IPS-20b (cell line): ENCODE results near the gene DISC1.

Source experiments
- H3K27ac ChIP-seq: one replicate; pipeline ENCODE4 v1.5.1; 2013; ENCODE audit warnings: low read length
- H3K27me3 ChIP-seq: 2 replicates; pipeline ENCODE4 v1.6.1; 2013; ENCODE audit warnings: mild to moderate bottlenecking, low read length, inconsistent platforms; ENCODE audit not compliant: insufficient read depth
- H3K36me3 ChIP-seq: 2 replicates; pipeline ENCODE4 v1.6.1; 2013; ENCODE audit warnings: low read depth, mild to moderate bottlenecking, inconsistent platforms, low read length, moderate library complexity; ENCODE audit not compliant: insufficient read depth
- H3K4me1 ChIP-seq: 2 replicates; pipeline ENCODE4 v1.6.1; 2013; ENCODE audit warnings: mild to moderate bottlenecking, control low read depth, inconsistent platforms, low read length, moderate library complexity; ENCODE audit not compliant: insufficient read depth
- H3K4me3 ChIP-seq: 2 replicates; pipeline ENCODE4 v1.5.1; 2013; ENCODE audit warnings: mild to moderate bottlenecking, low read length, inconsistent platforms
- H3K9ac ChIP-seq: 2 replicates; pipeline ENCODE4 v1.6.1; 2013; ENCODE audit warnings: low read depth, mild to moderate bottlenecking, inconsistent platforms, low read length, moderate library complexity
- H3K9me3 ChIP-seq: 2 replicates; pipeline ENCODE4 v1.6.1; 2013; ENCODE audit warnings: mild to moderate bottlenecking, low read depth, low read length, inconsistent platforms; ENCODE audit not compliant: insufficient read depth

Gene DISC1

DNA sequence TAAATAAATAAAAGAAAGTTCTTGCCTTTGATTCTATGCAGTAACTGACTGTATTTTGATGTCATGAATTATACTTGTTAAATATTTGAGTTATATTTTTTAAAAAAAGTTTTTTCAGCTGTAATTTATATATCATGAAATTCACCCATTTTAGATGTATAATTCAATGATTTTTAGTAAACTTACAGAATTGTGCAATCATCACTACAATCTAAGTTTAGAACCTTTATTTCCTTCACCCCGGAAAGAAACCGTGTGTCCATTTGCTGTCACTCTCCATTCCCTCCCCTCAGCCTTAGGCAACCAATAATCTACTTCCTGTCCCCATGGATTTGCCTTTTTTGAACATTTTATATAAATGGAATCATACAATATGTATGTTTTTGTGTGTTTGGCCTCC is 32.5 kb upstream of the DISC1 start:
- Histone ChIP-seq H3K9me3 (no peaks in the 10 kb centered on the region), H3K27me3 (no peaks in the 10 kb centered on the region), H3K36me3 (no peaks in the 10 kb centered on the region), H3K27ac (no peak overlapping the region), H3K4me3 (no peak overlapping the region), H3K9ac (no peak overlapping the region), H3K4me1 (peaks cover 4% of the 10 kb centered on the region; the same call in 1 of the 2 replicates)

DNA sequence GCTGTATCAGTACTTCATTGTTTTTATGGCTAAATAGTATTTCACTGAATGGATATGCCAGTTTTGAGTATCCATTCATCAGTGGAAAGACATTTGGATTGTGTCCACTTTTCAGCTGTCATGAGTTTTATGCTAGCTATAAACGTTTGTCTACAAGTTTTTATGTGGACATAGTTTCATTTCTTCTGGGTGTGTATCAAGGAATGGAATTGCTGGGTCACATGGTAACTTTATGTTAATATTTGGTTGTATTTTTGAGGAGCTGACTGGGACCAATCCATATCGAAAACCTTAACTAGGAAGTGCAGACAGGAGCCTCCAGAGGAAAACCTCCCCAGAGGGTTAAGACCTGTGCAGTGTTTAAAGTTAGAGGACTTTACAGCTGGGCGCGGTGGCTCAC is 31.8 kb upstream of the DISC1 start:
- H3K9ac ChIP-seq: no peak overlapping the region
- peaks cover 4% of the 10 kb centered on the region; the same call in 1 of the 2 replicates for H3K4me1 ChIP-seq
- no peaks in the 10 kb centered on the region for H3K9me3 ChIP-seq
- no peaks in the 10 kb centered on the region for H3K27me3 ChIP-seq
- H3K4me3 ChIP-seq: no peak overlapping the region
- no peaks in the 10 kb centered on the region for H3K36me3 ChIP-seq
- no peak overlapping the region for H3K27ac ChIP-seq

DNA sequence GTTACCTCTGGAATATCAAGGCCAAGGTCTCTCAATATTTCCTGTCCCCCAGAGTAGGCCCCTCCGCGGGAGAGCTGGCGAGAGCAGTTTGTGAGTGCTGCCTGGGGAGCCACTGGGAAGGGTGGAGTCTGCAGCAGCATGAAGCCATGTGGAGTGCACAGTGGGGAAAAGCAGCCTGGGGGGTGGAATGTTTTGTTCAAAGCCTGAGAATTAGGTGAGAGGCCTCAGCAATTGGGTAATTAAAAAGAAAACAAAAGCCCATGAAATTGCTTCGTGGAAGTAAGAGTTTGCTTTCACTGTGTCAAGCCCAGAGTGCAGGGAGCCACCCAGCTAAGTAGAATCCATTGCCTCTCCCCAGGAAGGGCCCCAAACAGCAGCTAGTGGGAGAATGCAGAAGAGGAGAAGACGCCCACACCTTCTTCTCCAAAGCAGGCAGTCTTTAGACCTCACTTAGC is 30.2 kb upstream of the DISC1 start:
- H3K4me3 ChIP-seq: no peak overlapping the region
- no peaks in the 10 kb centered on the region for H3K9me3 ChIP-seq
- no peaks in the 10 kb centered on the region for H3K27me3 ChIP-seq
- H3K4me1 ChIP-seq: peaks cover 4% of the 10 kb centered on the region; the same call in 1 of the 2 replicates
- no peak overlapping the region for H3K27ac ChIP-seq
- H3K9ac ChIP-seq: no peak overlapping the region
- no peaks in the 10 kb centered on the region for H3K36me3 ChIP-seq

DNA sequence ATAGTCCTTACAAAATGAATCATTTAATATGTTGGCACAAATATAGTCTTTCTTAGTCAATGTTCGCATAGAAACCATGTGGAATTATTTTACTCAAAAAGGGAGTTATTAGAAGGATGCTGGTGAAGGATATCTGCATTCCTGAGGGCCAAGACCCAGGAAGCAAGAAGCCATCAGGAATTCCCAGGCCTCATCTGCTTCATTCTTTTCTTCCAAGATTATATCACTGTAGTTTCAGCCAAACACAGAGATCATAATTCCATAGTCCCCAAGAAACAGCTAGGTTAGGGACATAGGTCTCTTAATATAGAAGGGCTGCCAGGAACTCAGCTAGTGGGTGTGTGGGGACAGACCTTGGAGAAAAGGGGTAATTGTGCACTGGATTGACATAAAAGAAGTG is 28.6 kb upstream of the DISC1 start:
- peaks cover 4% of the 10 kb centered on the region; the same call in 1 of the 2 replicates for H3K4me1 ChIP-seq

DNA sequence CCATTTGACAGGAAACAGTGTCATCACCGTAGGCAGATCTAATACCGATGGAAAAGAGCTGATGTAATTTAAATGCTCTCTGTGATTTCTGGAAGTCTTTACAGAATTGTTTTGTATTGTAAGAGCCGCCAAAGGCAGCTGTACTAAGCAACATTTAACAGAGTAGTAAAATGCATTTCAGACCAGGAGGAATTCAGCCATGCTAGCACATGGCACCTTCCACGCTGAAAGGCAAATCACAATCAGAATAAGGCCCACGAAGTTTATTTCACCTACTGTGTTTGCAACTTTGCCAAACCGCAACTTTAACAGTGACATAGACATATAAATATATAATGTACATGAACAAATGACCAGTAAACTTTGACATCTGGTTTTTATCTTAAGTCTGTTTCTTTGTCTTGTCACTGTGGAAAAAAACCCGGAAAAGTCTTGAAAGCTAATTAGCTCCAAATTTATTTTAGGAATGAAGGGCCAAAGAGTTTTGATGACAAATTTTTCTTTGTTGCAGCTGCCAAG is 26.1 kb upstream of the DISC1 start:
- no peak overlapping the region for H3K9ac ChIP-seq
- no peaks in the 10 kb centered on the region for H3K27me3 ChIP-seq
- no peaks in the 10 kb centered on the region for H3K36me3 ChIP-seq
- H3K4me3 ChIP-seq: no peak overlapping the region
- peaks cover 4% of the 10 kb centered on the region; the same call in 1 of the 2 replicates for H3K4me1 ChIP-seq
- no peaks in the 10 kb centered on the region for H3K9me3 ChIP-seq
- H3K27ac ChIP-seq: no peak overlapping the region

More for the DNA sequence above, 28.6 kb upstream of the DISC1 start:
- H3K9me3 ChIP-seq: no peaks in the 10 kb centered on the region
- H3K27me3 ChIP-seq: no peaks in the 10 kb centered on the region
- H3K4me3 ChIP-seq: no peak overlapping the region
- no peak overlapping the region for H3K27ac ChIP-seq
- H3K36me3 ChIP-seq: no peaks in the 10 kb centered on the region
- no peak overlapping the region for H3K9ac ChIP-seq

DNA sequence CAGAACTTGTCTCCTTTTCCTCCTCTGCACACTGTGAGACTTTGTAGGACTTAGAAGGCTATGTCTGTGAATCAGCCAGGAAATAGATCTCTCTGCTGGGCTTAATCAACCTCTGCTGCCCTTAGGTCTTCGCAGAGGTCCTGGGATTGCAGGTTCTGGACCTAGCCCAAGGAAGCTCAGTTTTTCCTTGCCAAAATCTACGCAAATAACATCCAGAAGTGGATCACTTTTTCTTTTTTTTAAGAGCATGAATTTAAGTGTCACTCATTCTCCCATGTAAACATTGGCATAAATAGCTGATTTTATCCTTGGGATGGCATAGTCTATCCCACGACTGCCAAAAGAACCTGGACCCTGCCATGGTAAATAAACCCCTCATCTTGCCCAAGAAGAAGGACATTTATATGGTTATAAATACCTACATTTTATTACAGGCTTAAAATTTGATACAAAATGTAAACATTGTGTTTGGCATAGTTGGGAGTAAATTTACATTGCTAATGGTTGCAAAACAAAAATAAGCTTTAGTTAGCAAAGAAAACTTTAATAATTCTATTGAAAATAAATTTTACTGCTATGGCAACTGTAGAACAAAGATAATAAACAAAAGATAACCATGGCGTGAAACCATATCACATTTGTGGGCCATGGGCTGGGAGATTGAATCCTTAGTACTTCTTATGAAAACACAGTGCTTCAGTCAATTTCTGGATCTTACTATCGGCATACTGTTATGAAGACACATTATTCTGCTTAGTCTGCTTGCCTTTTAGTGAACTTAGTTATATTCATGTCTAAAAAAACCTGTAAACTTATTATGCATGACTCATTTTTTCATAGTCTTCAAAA is 24.5 kb upstream of the DISC1 start:
- H3K27me3 ChIP-seq: no peaks in the 10 kb centered on the region
- no peak overlapping the region for H3K4me3 ChIP-seq
- no peaks in the 10 kb centered on the region for H3K9me3 ChIP-seq
- H3K27ac ChIP-seq: no peak overlapping the region
- H3K9ac ChIP-seq: no peak overlapping the region
- no peaks in the 10 kb centered on the region for H3K36me3 ChIP-seq
- no peaks in the 10 kb centered on the region for H3K4me1 ChIP-seq

DNA sequence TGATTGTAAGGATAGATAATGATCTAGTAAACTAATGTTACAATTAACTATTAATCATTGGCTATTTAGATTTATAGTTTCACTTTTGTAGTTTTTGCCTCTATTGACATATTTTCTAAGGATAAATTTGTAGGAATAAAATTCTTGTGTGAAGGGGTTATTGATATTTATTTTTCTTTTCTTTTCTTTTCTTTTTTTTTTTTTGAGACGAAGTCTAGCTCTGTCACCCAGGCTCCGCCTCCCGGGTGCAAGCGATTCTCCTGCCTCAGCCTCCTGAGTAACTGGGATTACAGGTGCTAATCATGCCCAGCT is 24.0 kb upstream of the DISC1 start:
- Histone ChIP-seq H3K9me3 (no peaks in the 10 kb centered on the region), H3K4me3 (no peak overlapping the region), H3K27me3 (no peaks in the 10 kb centered on the region), H3K36me3 (no peaks in the 10 kb centered on the region), H3K27ac (no peak overlapping the region), H3K9ac (no peak overlapping the region), H3K4me1 (no peaks in the 10 kb centered on the region)

DNA sequence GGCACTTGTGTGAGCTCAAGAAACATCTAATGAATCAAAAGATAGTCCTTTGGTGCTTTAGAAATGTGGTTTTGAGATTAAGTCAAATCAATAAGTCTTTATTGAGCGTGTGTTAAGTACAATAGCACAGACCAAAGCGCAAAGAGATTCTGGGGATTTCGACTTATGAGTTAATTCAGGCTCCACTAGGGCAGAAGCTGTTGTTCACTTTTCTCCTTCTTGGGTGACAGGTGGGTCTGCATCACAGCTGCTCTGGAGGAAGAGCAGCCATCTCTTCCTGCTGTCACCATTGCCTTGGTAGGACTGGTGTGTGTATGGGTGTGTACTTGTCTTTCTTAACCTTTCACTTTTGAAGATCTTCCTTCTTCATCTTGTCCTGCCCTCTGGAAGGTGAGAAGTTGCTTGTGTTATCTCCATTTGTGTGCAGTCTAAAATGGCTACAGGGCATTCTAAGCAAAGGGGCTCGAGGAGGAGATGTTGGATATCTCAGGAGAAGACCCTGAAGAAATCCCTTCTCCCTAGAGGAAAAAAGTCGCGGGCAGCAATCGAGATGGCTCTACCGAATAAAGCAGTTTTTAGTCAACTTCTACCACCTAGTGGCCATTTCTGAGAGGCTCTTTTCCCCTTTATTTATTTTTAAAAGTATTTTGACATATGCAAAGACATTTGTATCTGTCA is 22.9 kb upstream of the DISC1 start:
- Histone ChIP-seq H3K4me3 (peak overlapping the region; percentile 51), H3K27ac (no peak overlapping the region), H3K4me1 (no peaks in the 10 kb centered on the region), H3K36me3 (no peaks in the 10 kb centered on the region), H3K9me3 (no peaks in the 10 kb centered on the region), H3K27me3 (no peaks in the 10 kb centered on the region), H3K9ac (no peak overlapping the region)

DNA sequence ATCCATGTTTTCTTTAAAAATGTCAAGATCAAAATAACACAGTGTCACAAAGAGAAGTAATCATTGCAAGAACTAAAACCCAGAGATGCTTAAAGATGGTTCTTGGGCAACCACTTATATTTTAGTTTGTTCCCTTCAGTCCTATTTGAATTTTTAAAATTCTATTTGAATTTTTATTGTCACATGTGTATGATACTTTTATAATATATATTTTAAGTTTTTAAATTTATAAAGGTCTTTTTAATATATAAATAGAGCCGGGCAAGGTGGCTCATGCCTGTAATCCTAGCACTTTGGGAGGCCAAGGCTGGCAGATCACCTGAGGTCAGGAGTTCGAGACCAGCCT is 22.3 kb upstream of the DISC1 start:
- Histone ChIP-seq H3K9ac (no peak overlapping the region), H3K4me1 (no peaks in the 10 kb centered on the region), H3K36me3 (no peaks in the 10 kb centered on the region), H3K4me3 (no peak overlapping the region), H3K27ac (no peak overlapping the region), H3K9me3 (no peaks in the 10 kb centered on the region), H3K27me3 (no peaks in the 10 kb centered on the region)

DNA sequence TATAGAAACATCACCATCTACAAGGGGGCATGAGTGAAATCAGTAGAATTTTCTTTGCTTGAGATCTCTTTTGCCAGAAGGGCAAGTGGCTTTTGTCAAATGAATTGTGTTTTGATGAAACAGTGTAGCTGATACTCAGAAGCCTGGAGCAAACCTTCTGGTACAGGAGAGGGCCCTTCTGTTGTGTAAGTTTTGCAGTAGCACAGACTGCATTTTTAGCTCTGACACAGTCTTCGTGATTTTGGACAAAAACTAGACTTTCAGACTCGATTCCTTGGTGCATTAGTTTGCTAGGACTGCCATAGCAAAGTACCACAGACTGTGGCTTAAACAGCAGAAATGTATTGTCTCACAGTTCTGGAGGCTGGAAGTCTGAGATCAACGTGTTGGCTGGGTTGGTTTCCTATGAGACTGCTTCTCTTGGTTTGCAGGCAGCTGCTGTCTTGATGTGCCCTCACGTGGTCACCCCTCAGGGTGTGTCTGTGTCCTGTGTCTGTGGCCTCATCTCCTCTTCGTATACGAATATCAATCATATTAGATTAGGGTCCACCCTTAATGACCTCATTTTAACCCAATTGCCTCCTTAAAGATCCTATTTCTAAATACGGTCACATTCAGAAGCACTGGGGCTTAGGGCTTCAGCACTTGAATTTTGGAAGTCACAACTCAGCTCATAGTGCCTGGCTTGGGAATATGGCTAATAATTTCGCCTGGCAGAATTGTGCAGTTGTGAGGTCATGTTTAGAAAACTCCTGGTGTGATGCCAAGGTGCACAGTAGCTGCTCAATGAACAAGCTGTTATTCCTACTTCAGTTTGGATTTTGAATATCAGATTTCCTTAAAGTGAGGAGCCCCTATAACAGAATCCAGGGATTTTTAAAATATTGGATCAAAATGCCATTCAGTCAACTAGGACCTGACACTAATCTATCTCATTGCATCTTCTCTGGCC is 21.2 kb upstream of the DISC1 start:
- Histone ChIP-seq H3K4me1 (no peaks in the 10 kb centered on the region), H3K9ac (no peak overlapping the region), H3K4me3 (no peak overlapping the region), H3K27me3 (0 out of 2 replicates have a peak, but pooled peaks cover under 1% of the 10 kb centered on the region), H3K9me3 (no peaks in the 10 kb centered on the region), H3K27ac (no peak overlapping the region), H3K36me3 (no peaks in the 10 kb centered on the region)

DNA sequence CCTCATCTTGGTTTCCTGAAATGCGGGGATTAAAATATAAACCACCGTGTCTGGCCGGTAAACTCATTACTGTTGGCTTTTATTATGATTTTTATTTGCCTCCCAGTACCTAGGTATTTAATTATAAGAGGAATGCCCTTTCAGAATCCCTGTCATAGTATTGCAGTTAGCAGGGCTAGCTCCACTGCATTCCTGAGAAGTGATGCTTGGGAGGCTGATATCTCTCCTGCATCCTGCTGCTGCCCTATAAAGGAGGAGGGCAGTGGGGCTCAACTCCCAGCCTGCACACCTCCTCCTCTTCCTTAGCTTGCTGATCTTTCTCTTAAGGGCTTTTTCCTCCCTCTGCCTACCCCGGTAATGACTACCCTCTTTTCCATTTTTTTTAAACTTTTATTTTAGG is 19.9 kb upstream of the DISC1 start:
- H3K4me1 ChIP-seq: no peaks in the 10 kb centered on the region
- no peak overlapping the region for H3K4me3 ChIP-seq
- no peak overlapping the region for H3K27ac ChIP-seq
- H3K9me3 ChIP-seq: no peaks in the 10 kb centered on the region
- peaks cover 11% of the 10 kb centered on the region; the same call in 1 of the 2 replicates for H3K27me3 ChIP-seq
- H3K9ac ChIP-seq: no peak overlapping the region
- H3K36me3 ChIP-seq: no peaks in the 10 kb centered on the region
